ENCODE results near the gene ARHGEF25.
"Not testable (repeated sequence)": the region's sequence is repeated elsewhere in the genome, so short reads cannot be mapped to it uniquely, and the experiment has no call there.

Gene ARHGEF25

GRCh38 chr12:57586128-57586527 lies 25.1 kb upstream of the ARHGEF25 start:
- DNase-seq, result no peak

- no peak for DNase-seq
These were observed 24.3 kb upstream of the ARHGEF25 start for GRCh38 chr12:57586832-57587429.

GRCh38 chr12:57588951-57589610 lies 22.2 kb upstream of the ARHGEF25 start:
- DNase-seq, result not testable (repeated sequence)

GRCh38 chr12:57590479-57590863 lies 20.8 kb upstream of the ARHGEF25 start:
- no peak for DNase-seq

GRCh38 chr12:57590864-57591781 lies 20.1 kb upstream of the ARHGEF25 start, which contains the start of gene PIP4K2C:
PIP4K2C (plus strand) TSS chr12:57591192; CDS start chr12:57591290, 98 bp downstream.
- DNase-seq, result peak; percentile 48 to 57

GRCh38 chr12:57591782-57592325 lies 19.4 kb upstream of the ARHGEF25 start:
- no peak for DNase-seq

- no peak for DNase-seq
These were observed 18.6 kb upstream of the ARHGEF25 start for GRCh38 chr12:57592551-57593165.

GRCh38 chr12:57593187-57593586 lies 18.0 kb upstream of the ARHGEF25 start:
- DNase-seq, result no peak

- DNase-seq, result no peak
These were observed 10.8 kb upstream of the ARHGEF25 start for GRCh38 chr12:57600395-57600794.

- no peak for DNase-seq
These were observed 8.7 kb upstream of the ARHGEF25 start for GRCh38 chr12:57602544-57602943.

GRCh38 chr12:57603324-57603723 lies 7.9 kb upstream of the ARHGEF25 start:
- DNase-seq, result no peak

GRCh38 chr12:57603815-57604453 lies 7.3 kb upstream of the ARHGEF25 start:
- DNase-seq, result no peak

GRCh38 chr12:57604454-57604991 lies 6.7 kb upstream of the ARHGEF25 start, which contains the start of gene DTX3:
DTX3 (plus strand) TSS chr12:57604824; CDS start chr12:57606518, 1,694 bp downstream.
- DNase-seq, result peak in 1 of 2 experiments; percentile 14

- DNase-seq, result no peak
These were observed 6.0 kb upstream of the ARHGEF25 start for GRCh38 chr12:57604992-57605810.

- no peak for DNase-seq
These were observed 5.4 kb upstream of the ARHGEF25 start for GRCh38 chr12:57605811-57606311.

- no peak for DNase-seq
These were observed 4.8 kb upstream of the ARHGEF25 start for GRCh38 chr12:57606399-57606798.

GRCh38 chr12:57606821-57607220 lies 4.4 kb upstream of the ARHGEF25 start:
- no peak for DNase-seq

GRCh38 chr12:57607958-57608663 lies 3.1 kb upstream of the ARHGEF25 start:
- no peak for DNase-seq

GRCh38 chr12:57609101-57609780 lies 2.0 kb upstream of the ARHGEF25 start:
- DNase-seq, result no peak
